Glomerular visceral epithelial cell (primary cell): ENCODE results near the gene C1orf116.
"Not testable (repeated sequence)": the region's sequence is repeated elsewhere in the genome, so short reads cannot be mapped to it uniquely, and the experiment has no call there.

Experiments
- DNase-seq: peaks from one replicate; pipeline ENCODE4 v3.0.0-alpha.2; 2016; ENCODE audit errors: extremely low spot score

C1orf116 gene

DNA sequence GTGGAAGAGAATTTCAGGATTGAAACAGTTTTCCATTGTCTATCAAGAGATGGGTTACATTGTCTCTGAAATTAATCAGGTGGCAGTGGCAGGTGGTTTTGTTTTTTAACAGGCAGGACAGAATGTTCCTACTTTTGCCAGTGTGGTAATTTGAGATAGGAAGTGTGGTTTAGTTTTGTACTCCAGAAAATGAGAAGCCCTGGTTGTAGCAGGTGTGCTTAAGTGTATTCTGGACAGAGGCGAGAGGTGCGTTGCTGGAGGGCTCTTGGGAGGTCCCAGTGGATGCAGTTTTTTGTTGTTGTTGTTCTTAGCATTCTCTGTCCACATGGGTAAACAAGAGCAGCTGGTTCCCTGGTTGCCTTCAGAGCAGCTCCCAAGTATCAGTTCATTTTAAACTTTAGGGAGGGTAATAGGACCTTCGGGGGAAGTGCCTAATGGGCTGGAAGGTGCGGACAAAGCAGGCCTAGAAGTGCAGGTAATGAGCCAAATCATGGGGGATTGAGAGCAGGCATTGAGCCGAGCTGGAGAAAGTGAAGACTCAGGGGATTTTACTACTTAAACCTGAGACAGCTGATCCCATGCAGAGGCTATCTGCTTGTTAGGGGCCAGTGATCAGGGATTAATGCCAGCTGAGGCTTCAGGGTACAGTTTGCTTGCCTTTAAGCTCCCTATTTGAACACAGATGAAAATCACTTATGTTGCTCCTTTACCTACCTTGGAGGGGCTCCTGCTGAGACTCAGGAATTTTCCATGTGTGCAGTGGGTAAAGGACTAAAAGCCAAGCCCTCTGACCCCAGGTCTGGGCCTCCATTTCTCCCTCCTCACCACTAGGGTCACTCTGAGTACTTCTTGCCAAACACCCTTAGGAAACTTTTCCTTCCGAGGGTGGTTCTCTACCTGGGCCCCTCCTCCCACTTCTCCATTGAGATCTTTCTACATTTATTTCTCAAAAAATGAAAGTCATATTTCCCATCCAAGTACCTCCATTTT is 26.6 kb upstream of the C1orf116 start:
- DNase-seq, result no peak

DNA sequence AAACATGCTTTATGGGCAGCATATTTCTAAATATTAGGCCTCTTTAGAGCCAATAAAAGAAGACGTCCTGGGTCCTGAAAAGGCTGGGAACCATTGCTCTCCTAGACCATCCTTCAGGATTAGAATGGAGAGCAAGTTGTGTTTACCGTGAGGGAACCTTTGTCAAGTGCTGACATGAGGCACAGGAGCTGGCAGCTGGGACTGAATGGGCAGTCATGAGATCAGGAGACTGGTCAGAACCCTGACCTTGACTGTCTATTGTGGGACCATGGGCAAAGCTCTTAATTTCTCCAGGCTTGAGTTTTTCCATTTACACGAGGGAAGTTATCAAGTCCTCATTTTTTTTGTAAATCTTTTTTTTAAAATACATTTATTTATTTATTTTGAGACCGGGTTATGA is 25.7 kb upstream of the C1orf116 start:
- DNase-seq, result no peak

DNA sequence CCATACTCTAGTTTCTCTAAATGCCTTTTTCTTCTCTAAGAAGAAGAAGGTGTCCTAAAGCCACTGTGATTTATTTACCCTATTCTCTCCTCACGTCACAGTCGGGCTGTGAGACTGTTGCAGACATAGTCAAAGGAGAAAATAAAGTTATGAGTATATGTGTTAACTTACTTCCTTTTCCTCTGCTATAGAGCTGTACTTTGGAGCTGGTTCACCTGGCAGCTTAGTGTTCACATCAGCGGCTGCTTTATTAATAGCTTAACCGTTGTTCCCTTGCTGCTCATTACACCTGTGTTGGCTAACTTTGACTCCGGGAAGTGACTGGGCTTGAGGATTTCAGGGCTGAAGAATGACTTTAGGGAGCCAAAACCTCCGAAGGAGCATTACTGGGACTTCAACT is 24.1 kb upstream of the C1orf116 start:
- no peak for DNase-seq

DNA sequence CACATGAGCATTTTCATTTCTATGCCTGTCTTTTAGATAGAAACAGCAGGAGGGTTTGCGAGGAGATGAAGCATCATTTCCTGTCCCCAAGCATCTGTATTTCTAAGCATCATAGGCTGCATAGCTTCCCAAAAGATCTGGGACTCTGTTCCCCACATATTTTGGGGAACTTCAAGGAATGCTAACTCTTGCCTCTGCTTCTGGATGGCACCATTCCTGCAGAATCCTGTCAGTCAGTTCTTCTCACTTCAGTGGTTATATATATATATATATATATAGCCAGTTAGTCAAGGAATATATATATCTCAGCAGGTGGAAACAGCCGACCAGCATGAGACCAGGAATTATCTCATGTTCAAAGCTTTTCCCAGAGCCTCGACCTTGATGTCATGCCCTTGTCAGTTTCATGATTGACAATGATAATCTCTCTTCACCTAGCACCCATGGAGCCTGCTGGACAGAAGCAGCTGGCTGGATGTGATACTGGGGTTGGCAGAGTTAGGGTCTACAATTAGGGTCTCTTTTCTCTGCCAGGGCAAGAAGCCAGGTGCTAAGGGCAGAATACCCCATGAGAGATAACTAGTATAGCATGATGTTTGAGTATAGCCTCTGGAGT is 22.9 kb upstream of the C1orf116 start:
- no peak for DNase-seq

DNA sequence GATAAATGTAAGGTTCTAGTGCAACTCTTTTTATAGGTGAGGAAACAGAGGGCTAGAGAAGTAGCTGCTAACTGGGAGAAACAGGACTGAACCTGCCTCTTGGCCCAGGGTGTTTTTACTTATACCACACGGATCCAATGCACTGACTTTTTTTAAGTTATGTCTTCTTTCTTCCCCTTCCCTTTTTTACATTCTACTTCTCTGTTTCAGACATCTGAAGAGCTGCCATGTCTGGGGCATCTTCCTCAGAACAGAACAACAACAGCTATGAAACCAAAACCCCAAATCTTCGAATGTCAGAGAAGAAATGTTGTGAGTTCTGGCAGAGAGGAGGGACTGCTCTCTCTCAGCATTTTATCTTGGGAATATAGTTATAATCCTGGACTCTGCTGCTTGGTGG is 21.9 kb upstream of the C1orf116 start:
- no peak for DNase-seq

DNA sequence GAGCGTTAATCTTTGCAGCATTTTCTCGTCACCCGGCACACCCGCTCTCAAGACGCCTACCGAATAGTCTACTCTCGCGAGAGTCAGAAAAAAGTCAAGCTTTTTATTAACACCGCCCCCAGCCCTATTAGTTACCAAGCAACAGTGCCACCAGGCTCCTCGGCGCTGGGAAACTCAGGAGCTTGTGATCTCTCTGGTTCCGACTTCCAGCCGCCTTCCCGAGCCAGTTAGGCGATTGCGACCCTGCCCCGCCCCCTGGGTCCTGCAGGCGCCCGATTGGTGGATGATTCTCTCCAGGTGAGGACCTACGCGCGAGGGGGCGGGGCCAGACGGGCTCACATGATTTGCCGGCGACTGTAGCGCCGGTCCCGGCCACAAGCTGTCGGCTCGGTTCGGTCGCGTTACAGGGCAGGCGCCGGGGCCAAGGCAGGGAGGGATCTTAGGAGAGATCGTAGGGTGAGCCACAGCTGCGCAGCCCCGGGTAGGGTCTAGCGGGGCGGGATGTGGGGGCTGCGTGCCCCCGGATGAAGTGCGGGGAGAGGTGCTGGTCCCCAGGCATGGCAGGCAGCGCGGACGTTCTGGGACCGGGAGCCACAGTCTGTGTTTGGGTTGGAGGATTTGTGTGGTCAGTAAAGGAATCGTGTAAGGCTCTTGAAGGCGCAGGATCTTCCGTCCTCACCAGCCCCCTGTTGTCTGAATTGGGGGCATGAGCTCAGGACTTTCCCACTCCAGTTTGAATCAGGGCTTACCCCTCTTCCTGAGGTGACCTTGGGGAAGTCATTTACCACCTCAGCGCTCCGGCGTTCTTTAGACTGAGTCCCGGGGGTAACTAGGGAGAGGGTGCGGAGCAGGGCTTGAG is 20.6 kb upstream of the C1orf116 start, which contains the start of gene PFKFB2:
PFKFB2 (plus strand) TSS at position 365 of the 859 bp plus-strand sequence. CDS start 1,443 bp downstream, outside the sequence.
- peak; percentile 98 for DNase-seq

DNA sequence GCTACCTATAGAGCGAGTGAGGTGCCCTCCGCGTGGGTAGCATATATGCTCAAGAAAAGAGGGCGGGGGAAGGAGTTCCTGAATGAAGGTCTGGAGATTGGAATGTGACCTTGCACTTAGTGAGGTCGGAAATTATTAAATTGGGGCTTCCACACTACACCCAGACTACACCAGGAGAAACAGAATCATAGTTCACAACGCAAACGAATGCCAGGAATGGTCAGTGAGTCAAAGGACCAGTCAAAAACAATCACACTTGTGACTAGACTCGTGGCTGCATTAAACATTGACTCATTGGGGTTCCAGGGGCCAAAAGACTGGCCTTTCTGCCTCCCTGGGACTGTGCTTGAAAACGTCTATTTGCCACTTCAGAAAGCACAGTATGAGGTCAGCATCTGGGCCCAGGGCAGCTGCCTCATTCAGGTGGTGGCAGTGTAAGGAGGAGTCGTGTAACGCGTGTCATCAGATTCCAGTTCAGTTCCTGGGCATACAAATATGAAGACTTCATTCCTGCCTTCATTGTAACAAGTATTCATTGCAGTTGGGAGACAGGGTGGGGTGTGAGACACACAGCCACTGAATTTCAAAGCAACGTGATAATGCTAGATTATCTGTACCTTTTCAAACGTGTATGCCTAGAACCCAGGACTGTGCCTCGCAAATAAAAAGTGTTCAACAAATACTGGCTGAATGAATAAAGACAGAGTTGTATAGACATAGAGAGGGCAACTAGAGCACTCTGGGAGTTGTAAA is 18.8 kb upstream of the C1orf116 start, which contains the start of gene YOD1:
YOD1 (minus strand) TSS at position 18 of the 753 bp plus-strand sequence. CDS start 178 bp downstream, outside the sequence.
- peak; percentile 84 for DNase-seq

DNA sequence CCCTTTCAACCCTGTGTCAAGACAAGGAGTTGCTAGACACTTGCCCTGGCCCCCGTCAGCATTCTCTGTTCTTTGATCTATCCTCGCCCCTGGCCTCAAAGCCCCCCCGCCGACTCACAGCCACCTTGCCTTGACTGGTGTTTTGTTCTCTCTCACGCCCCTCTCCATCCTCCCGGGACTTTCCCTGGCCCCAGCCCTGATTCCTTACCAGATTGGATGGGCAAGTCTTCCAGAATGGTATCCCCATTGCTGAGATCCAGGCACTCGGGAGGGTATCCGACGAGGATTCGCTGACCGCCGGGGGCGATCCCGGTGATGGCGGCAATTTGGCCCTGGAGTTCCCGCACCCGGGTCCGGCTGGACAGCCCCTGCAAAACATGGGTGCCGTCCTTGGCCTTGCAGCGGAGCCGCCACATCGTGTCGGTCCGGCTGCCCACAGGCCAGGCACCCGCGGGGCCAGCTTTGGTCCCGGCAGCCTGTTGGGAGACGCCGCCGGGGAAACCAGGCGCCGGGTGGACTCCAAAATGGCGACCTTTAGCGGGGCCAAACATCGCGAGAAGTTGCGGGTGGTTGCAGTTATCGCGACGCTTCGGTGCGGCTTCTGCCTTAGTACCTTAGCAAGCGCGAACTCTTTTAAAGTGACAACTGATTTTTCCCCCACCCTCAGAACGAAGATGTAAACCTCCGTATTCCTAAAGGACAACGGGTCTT is 18.1 kb upstream of the C1orf116 start:
- DNase-seq, result peak; percentile 91

DNA sequence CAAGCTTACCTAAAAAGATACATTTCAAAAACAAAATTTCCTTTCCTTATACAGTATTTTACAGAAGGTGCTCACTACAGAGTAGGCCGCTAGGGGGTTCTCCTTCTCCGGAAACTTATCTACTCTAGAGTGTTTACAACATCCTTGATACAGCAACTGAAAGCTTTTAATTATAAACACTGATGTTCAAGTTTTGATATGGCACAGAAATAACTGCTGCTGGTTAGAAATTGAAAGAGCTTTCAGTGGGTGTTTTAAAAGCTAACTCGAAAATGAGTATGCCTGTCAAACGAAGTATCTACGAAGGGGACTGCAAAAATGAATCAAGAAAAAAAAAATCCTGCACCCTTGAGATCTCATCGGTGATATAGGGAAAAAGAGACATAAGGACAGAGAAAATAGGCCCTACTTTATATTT is 17.4 kb upstream of the C1orf116 start:
- DNase-seq, result peak; percentile 41

DNA sequence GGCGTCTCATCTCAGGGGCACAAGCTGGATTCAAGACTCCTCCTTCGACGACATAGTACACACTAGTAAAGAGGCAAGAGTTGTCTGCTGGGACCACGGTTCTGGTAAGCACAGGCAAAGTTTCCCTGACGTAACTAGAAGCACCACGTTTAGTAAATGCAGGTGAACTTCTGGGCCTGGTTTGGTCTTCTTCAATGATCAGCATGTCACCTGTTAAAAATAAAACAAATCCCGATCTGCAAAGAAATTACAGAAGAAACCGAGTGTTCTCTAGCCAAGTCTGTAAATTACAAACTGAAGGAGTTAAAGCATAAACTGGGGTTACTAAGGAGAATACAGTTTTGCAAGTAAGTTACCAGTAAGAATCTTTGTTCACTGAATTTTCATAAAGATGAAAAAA is 17.0 kb upstream of the C1orf116 start:
- no peak for DNase-seq

DNA sequence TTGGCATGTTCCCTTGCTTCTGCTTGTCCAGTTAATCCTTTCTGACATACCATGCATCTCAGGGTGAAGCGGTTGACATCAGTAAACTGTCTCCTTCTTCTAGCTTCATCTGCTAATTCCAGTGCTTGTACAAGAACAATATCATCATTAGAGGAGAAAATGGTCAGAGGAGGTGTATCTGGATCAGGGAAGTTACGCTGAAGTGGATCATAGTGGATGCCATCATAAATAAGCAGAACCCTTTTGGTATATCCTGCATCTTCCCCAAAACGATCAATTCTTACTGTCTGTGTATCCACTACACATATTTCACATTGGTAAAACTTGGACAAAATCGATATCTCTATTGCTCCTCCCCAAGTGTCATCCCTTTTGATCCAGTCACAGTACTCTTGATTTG is 16.5 kb upstream of the C1orf116 start:
- DNase-seq, result no peak

DNA sequence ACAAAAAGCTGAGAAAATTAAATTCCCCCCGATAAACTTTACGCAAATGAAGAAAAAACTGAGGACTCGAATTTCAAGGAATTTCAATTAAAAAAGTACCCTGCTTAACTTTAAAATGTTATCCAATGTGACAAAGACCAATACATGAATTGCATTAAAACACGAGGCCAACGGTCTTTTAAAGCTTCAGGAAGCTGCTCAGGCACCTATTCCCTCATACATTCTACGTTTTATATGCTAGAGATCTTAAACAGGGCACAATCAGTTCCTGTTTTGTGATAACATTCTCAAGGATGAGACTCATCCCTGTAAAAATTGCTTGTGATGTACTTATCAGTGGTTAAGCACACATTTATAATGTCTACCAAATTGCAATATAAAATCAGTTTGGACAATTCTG is 15.5 kb upstream of the C1orf116 start:
- no peak for DNase-seq

DNA sequence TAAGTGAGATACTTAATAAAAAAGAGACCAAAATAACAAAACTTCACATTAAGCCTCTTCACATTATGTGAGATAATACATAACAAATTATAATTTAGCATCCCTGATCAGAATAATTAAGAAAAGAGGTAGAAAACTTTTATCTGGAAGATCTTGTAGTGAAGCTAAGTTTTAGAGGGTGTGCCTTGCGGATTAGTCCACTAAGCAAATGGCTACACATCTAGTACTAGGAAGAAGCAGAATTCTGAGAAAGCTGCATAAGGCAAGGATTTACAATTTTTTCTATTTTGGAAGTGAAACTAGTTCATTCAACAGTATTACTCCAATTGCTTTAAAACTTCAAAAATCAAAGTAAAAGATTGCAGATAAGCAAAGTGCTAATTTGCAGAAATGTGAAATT is 14.9 kb upstream of the C1orf116 start:
- no peak for DNase-seq

DNA sequence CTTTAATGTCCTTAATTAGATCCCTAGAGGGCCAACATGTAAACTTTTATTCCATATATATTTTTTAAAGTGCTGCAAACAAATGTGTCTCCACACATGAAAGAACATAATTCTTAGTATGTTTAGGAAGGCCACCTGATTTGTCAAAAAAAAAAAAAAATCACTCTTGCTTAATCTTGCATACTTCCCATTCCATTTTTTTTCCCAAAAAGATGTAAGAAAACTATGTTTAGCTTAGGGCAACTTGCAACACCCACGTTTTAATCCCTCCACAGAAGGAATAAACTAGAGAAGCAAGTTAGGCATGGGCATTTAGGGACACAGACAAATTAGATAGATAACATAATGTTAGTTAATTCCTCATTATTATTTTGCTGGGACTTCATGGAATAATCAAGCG is 12.9 kb upstream of the C1orf116 start:
- DNase-seq, result no peak

DNA sequence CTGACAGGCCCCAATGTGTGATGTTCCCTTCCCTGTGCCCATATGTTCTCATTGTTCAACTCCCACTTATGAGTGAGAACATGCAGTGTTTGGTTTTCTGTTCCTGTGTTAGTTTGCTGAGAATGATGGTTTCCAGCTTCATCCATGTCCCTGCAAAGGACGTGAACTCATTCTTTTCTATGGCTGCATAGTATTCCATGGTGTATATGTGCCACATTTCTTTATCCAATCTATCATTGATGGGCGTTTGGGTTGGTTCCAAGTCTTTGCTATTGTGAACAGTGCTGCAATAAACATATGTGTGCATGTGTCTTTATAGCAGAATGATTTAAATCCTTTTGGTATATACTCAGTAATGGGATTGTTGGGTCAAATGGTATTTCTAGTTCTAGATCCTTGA is 8.8 kb upstream of the C1orf116 start:
- DNase-seq, result not testable (repeated sequence)

DNA sequence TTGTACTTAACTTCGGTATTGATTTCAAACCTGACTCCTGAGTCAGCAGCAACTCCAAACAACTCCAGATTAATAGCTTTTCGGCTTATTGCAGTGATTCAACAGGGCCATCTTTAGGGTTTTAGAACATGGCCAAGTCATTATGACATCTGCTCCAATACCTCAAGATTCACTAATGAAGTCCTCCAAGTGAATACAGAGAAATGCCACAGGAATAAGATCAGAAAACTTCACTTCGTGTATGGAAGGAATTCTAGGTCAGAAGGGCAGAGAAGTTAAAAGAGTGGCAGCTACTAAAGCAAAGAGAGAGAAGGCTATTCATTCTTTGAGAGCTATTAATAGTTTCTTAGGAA is 7.6 kb upstream of the C1orf116 start:
- DNase-seq, result no peak

DNA sequence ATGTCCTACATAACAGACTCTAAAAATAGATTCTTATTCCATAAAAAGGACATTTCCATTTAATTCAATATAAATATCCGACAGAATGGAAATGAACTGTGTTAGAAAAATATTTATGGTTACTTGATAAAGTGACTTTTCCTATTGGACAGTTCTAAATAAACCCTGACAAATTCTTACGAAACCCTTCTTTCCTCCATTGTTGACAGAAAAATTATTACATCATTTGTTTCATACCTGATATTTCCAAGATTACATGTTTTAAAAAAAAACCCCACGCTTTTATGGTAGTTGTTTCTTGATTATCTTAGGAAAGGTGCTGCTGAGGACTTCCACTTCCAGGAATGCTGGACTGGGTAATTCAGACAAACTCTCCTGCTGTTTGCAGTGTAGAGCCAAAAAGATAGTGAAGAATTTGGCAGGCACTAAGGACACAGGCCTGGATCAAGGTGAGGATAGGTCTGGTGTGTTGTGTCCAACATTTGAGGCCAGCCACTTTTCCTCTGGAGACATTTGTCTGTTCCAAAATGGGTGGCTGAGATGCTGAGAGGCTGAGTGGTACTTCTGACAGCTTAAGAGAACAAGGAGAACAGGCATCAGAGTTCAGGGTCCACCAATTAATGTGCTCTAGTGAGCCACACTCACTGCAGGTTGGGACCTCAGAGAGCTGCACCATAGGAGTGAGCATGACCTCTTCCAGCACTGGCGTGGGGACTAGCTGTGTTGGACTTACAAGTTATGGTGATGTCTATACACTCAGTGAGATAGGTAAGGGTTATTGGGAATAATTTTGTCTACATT is 7.0 kb upstream of the C1orf116 start:
- no peak for DNase-seq

DNA sequence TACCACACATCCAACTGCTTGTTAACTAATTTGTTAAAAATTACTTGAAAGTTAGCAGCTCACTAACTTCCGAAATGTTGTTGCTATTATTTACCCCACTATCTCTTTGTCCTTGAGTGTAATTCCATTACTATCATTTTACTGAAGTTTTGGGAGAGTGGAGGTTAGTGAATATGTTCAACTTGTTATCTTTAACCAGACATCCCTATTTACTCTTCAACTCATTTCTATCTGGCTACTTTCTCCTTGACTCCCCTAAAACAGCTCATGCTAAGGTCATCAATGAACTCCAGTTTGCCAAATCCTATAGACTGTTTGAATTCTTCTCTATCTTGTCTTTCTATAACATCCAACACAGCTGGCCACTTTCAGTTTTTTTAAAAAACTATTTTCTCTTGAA is 4.3 kb upstream of the C1orf116 start:
- no peak for DNase-seq

DNA sequence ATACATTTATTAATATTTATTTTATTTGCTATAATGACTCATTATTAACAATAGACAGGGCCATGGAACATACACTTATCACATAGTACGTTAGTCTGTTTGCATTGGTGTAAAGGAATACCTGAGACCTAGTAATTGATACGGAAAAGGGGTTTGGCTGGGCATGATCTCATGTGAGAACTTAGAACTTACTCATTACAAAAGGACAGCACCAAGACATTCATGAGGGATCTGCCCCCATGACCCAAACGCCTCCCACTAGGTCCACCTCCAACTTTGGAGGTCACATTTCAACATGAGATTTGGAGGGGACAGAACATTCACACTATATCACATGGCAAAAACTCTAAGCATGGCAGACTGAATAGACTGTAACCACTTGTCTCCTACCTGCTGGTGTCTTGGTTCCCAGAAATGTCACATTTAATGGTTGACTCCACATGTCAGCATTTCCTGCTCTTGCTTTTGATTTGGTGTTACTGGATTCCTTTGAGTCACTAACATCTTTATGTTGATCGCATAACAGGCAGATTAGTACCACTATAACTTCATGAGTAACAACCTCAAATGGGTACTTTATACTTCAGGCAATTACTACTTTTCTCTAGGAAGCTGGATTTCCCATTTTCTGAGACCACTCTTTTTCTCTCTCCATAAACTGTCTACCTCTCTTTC is 3.5 kb upstream of the C1orf116 start:
- no peak for DNase-seq
